Epidermal melanocyte (primary cell): ENCODE results near the gene PKM.

Source experiments
- DNase-seq: peaks from one replicate; pipeline ENCODE4 v3.0.0; 2011; ENCODE audit warnings: low spot score; ENCODE audit not compliant: insufficient read length

Gene PKM

GRCh38 chr15:72200395-72201237 lies 30.4 kb downstream of the PKM start:
- DNase-seq, result no peak

- DNase-seq, result peak; percentile 83
Observed at GRCh38 chr15:72199721-72200212, 31.2 kb downstream of the PKM start.

GRCh38 chr15:72199205-72199515 lies 31.8 kb downstream of the PKM start:
- DNase-seq, result no peak

GRCh38 chr15:72198356-72199204 lies 32.4 kb downstream of the PKM start:
- DNase-seq, result no peak

GRCh38 chr15:72197460-72198355 lies 33.3 kb downstream of the PKM start, which contains the start of gene GRAMD2A:
Gene GRAMD2A, minus strand, starts transcription at chr15:72197787.
- DNase-seq, result peak; percentile 40

GRCh38 chr15:72197041-72197459 lies 33.9 kb downstream of the PKM start:
- DNase-seq, result no peak

GRCh38 chr15:72196409-72197040 lies 34.5 kb downstream of the PKM start:
- DNase-seq, result no peak

- no peak for DNase-seq
Observed at GRCh38 chr15:72195101-72195511, 35.9 kb downstream of the PKM start.

- no peak for DNase-seq
Observed at GRCh38 chr15:72193836-72194396, 37.1 kb downstream of the PKM start.

GRCh38 chr15:72192416-72192815 lies 38.6 kb downstream of the PKM start:
- DNase-seq, result no peak

GRCh38 chr15:72189250-72189902 lies 41.6 kb downstream of the PKM start:
- no peak for DNase-seq

GRCh38 chr15:72184165-72184811 lies 46.7 kb downstream of the PKM start:
- peak; percentile 54 for DNase-seq

- no peak for DNase-seq
Observed at GRCh38 chr15:72183781-72184164, 47.2 kb downstream of the PKM start.

- no peak for DNase-seq
Observed at GRCh38 chr15:72182673-72183072, 48.3 kb downstream of the PKM start.

- DNase-seq, result no peak
Observed at GRCh38 chr15:72182244-72182643, 48.7 kb downstream of the PKM start.

- DNase-seq, result no peak
Observed at GRCh38 chr15:72180761-72181324, 50.1 kb downstream of the PKM start.

GRCh38 chr15:72179950-72180581 lies 50.9 kb downstream of the PKM start:
- DNase-seq, result no peak

GRCh38 chr15:72178976-72179585 lies 51.9 kb downstream of the PKM start:
- DNase-seq, result no peak
